Measurements from ENCODE around the gene MYRF.

The MYRF gene

GRCh38 chr11:61765550-61766253 is 13.3 kb downstream of the MYRF start:
- no peak for TF ChIP-seq YY1 (IDR thresholded peaks at IDR 0.05; ENCODE audit: low read depth)
- TF ChIP-seq, protein P1, sequence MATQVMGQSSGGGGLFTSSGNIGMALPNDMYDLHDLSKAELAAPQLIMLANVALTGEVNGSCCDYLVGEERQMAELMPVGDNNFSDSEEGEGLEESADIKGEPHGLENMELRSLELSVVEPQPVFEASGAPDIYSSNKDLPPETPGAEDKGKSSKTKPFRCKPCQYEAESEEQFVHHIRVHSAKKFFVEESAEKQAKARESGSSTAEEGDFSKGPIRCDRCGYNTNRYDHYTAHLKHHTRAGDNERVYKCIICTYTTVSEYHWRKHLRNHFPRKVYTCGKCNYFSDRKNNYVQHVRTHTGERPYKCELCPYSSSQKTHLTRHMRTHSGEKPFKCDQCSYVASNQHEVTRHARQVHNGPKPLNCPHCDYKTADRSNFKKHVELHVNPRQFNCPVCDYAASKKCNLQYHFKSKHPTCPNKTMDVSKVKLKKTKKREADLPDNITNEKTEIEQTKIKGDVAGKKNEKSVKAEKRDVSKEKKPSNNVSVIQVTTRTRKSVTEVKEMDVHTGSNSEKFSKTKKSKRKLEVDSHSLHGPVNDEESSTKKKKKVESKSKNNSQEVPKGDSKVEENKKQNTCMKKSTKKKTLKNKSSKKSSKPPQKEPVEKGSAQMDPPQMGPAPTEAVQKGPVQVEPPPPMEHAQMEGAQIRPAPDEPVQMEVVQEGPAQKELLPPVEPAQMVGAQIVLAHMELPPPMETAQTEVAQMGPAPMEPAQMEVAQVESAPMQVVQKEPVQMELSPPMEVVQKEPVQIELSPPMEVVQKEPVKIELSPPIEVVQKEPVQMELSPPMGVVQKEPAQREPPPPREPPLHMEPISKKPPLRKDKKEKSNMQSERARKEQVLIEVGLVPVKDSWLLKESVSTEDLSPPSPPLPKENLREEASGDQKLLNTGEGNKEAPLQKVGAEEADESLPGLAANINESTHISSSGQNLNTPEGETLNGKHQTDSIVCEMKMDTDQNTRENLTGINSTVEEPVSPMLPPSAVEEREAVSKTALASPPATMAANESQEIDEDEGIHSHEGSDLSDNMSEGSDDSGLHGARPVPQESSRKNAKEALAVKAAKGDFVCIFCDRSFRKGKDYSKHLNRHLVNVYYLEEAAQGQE (IDR thresholded peaks at IDR 0.05; ENCODE audit: low read depth) = no peak
- TF ChIP-seq CREB1 (IDR thresholded peaks at IDR 0.05; ENCODE audit: low read depth) = no peak
- TF ChIP-seq RAD21 (IDR thresholded peaks at IDR 0.05; ENCODE audit: low read depth) = no peak
- TF ChIP-seq TCF12 (IDR thresholded peaks at IDR 0.05; ENCODE audit: low read depth) = no peak
- TF ChIP-seq, protein P2, sequence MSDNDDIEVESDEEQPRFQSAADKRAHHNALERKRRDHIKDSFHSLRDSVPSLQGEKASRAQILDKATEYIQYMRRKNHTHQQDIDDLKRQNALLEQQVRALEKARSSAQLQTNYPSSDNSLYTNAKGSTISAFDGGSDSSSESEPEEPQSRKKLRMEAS (IDR thresholded peaks at IDR 0.05) = no peak
- TF ChIP-seq, protein P3, sequence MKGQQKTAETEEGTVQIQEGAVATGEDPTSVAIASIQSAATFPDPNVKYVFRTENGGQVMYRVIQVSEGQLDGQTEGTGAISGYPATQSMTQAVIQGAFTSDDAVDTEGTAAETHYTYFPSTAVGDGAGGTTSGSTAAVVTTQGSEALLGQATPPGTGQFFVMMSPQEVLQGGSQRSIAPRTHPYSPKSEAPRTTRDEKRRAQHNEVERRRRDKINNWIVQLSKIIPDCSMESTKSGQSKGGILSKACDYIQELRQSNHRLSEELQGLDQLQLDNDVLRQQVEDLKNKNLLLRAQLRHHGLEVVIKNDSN (IDR thresholded peaks at IDR 0.05) = no peak
- no peak for TF ChIP-seq FOXM1 (IDR thresholded peaks at IDR 0.05; ENCODE audit: borderline replicate concordance, low read depth)
- TF ChIP-seq NFIC (IDR thresholded peaks at IDR 0.05) = no peak
- TF ChIP-seq TEAD4 (IDR thresholded peaks at IDR 0.05) = no peak
- no peak for TF ChIP-seq TAF1 (IDR thresholded peaks at IDR 0.05; ENCODE audit: low read depth)
- no peak for TF ChIP-seq CEBPB (IDR thresholded peaks at IDR 0.05)
- TF ChIP-seq ZBTB7A (IDR thresholded peaks at IDR 0.05; ENCODE audit: low read depth) = no peak
- TF ChIP-seq EP300 (IDR thresholded peaks at IDR 0.05; ENCODE audit: borderline replicate concordance) = no peak
- TF ChIP-seq EGR1 (IDR thresholded peaks at IDR 0.05) = no peak

GRCh38 chr11:61766353-61766841 is 14.0 kb downstream of the MYRF start:
- no peak for TF ChIP-seq EP300 (IDR thresholded peaks at IDR 0.05; ENCODE audit: borderline replicate concordance)
- TF ChIP-seq TAF1 (IDR thresholded peaks at IDR 0.05; ENCODE audit: low read depth) = no peak
- TF ChIP-seq TCF12 (IDR thresholded peaks at IDR 0.05; ENCODE audit: low read depth) = no peak
- no peak for TF ChIP-seq YY1 (IDR thresholded peaks at IDR 0.05; ENCODE audit: low read depth)
- no peak for TF ChIP-seq RAD21 (IDR thresholded peaks at IDR 0.05; ENCODE audit: low read depth)
- TF ChIP-seq, protein P3 (IDR thresholded peaks at IDR 0.05) = no peak
- no peak for TF ChIP-seq NFIC (IDR thresholded peaks at IDR 0.05)
- no peak for TF ChIP-seq CREB1 (IDR thresholded peaks at IDR 0.05; ENCODE audit: low read depth)
- TF ChIP-seq, protein P2 (IDR thresholded peaks at IDR 0.05) = no peak
- TF ChIP-seq, protein P1 (IDR thresholded peaks at IDR 0.05; ENCODE audit: low read depth) = no peak
- no peak for TF ChIP-seq EGR1 (IDR thresholded peaks at IDR 0.05)
- TF ChIP-seq ZBTB7A (IDR thresholded peaks at IDR 0.05; ENCODE audit: low read depth) = no peak
- no peak for TF ChIP-seq CEBPB (IDR thresholded peaks at IDR 0.05)

GRCh38 chr11:61768376-61769076 is 16.1 kb downstream of the MYRF start:
- TF ChIP-seq, protein P1 (IDR thresholded peaks at IDR 0.05; ENCODE audit: low read depth) = no peak
- TF ChIP-seq ZBTB7A (IDR thresholded peaks at IDR 0.05; ENCODE audit: low read depth) (no peak), CEBPB (IDR thresholded peaks at IDR 0.05) (no peak), TCF12 (IDR thresholded peaks at IDR 0.05; ENCODE audit: low read depth) (no peak), CREB1 (IDR thresholded peaks at IDR 0.05; ENCODE audit: low read depth) (no peak), FOXM1 (IDR thresholded peaks at IDR 0.05; ENCODE audit: borderline replicate concordance, low read depth) (no peak), YY1 (IDR thresholded peaks at IDR 0.05; ENCODE audit: low read depth) (no peak), TEAD4 (IDR thresholded peaks at IDR 0.05) (no peak)
- TF ChIP-seq, protein P2 (IDR thresholded peaks at IDR 0.05) = no peak
